NB4 (cell line): ENCODE measurements around the gene ARFGAP1.

ENCODE experiments used
- DNase-seq: peaks from one replicate; pipeline ENCODE4 v3.0.0; 2010; ENCODE audit warnings: low read depth
- H3K4me3 ChIP-seq: one replicate; pipeline ENCODE4 v1.5.1; 2011; ENCODE audit warnings: mild to moderate bottlenecking, low read depth, low read length, moderate library complexity
- CTCF ChIP-seq: IDR thresholded peaks from one replicate; pipeline ENCODE4 v1.5.1; 2012; ENCODE audit warnings: low read depth, low read length
- MAX ChIP-seq: IDR thresholded peaks from 2 replicates; pipeline ENCODE4 v1.6.1; 2011; ENCODE audit warnings: low read depth, low read length
- MYC ChIP-seq: IDR thresholded peaks from 2 replicates; pipeline ENCODE4 v1.6.1; 2011; ENCODE audit warnings: low read depth, low read length
- POLR2A ChIP-seq: IDR thresholded peaks from 2 replicates; pipeline ENCODE4 v1.6.1; 2011; ENCODE audit warnings: mild to moderate bottlenecking; ENCODE audit not compliant: insufficient read length; ENCODE audit errors: extremely low read depth

The ARFGAP1 gene

GRCh38 chr20:63262836-63263235, 9.8 kb upstream of the ARFGAP1 start:
- DNase-seq: no peak
- TF ChIP-seq CTCF (no peak), POLR2A (no peak)
- no peak overlapping the region for H3K4me3 ChIP-seq

GRCh38 chr20:63264000-63264399, 8.6 kb upstream of the ARFGAP1 start:
- no peak for DNase-seq
- no peak overlapping the region for H3K4me3 ChIP-seq
- TF ChIP-seq MYC (no peak), CTCF (no peak), MAX (no peak)

- DNase-seq: no peak
- H3K4me3 ChIP-seq: no peak overlapping the region
- TF ChIP-seq MAX (no peak), POLR2A (no peak), MYC (no peak), CTCF (no peak)
Observed at GRCh38 chr20:63264519-63264918, 8.1 kb upstream of the ARFGAP1 start.

- TF ChIP-seq MAX (no peak), CTCF (no peak), POLR2A (no peak), MYC (no peak)
- H3K4me3 ChIP-seq: no peak overlapping the region
- no peak for DNase-seq
Observed at GRCh38 chr20:63265891-63266515, 6.6 kb upstream of the ARFGAP1 start.

GRCh38 chr20:63267691-63268090, 4.9 kb upstream of the ARFGAP1 start:
- no peak for DNase-seq
- TF ChIP-seq CTCF (no peak), MAX (no peak), MYC (no peak), POLR2A (no peak)
- H3K4me3 ChIP-seq: no peak overlapping the region

- TF ChIP-seq MYC: no peak
- no peak for TF ChIP-seq MAX
- TF ChIP-seq POLR2A: no peak
- no peak for TF ChIP-seq CTCF
- DNase-seq: no peak
- H3K4me3 ChIP-seq: no peak overlapping the region
Observed at GRCh38 chr20:63268256-63268655, 4.4 kb upstream of the ARFGAP1 start.
